ENCODE measurements around the gene TATDN2. TPM values are rescaled to one million over a fixed set of nuclear protein-coding genes. Genes with fewer than 3 reads are reported as not detected.

The TATDN2 gene
- total and polyA plus RNA-seq, 8 donors, result 29.1 to 42.1 (median 36.1) TPM

GRCh38 chr3:10310578-10310977 lies 62.3 kb downstream of the TATDN2 start:
- TF ChIP-seq CTCF (IDR thresholded peaks at IDR 0.05), result no peak
- ATAC-seq (no peak), DNase-seq (no peak)
- peak overlapping the region in 1 of 2 donors; percentile 41 for H3K27ac ChIP-seq
- H3K27me3 ChIP-seq, result no peaks in the 10 kb centered on the region
- H3K9me3 ChIP-seq, result no peaks in the 10 kb centered on the region
- intact Hi-C loops (cut with DNase I), result no loop called here
- peaks cover 7 to 99% of the 10 kb centered on the region in 2 donors for H3K36me3 ChIP-seq
- peaks cover 0 to 10% of the 10 kb centered on the region in 2 donors for H3K4me1 ChIP-seq
- H3K4me3 ChIP-seq, result no peak overlapping the region

DNA sequence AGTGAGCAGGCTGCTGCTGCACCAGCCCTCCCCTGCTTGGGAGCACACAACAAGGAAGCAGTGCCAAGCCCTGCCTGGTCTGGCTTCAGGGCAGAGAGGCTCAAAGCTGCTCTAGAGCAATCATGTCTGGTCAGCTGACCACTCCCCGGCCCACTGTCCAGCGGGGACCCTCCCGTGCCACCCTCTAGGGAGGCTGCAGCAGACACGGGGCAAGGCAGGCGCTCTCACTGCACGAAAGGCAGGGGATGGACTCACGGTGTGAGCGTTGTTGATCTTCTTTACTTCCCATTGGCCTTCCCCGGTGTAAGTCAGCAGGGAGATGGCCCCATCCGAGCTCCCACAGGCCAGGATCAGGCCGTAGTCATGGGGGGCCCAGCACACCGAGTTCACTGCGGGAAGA lies 63.5 kb downstream of the TATDN2 start:
- TF ChIP-seq CTCF (IDR thresholded peaks at IDR 0.05), result no peak
- H3K27me3 ChIP-seq, result no peaks in the 10 kb centered on the region
- no peak overlapping the region for H3K27ac ChIP-seq
- peaks cover 0 to 10% of the 10 kb centered on the region in 2 donors for H3K4me1 ChIP-seq
- DNase-seq (no peak), ATAC-seq (no peak)
- H3K4me3 ChIP-seq, result no peak overlapping the region
- H3K9me3 ChIP-seq, result no peaks in the 10 kb centered on the region
- intact Hi-C loops (cut with DNase I), result no loop called here
- peaks cover 12 to 99% of the 10 kb centered on the region in 2 donors for H3K36me3 ChIP-seq

DNA sequence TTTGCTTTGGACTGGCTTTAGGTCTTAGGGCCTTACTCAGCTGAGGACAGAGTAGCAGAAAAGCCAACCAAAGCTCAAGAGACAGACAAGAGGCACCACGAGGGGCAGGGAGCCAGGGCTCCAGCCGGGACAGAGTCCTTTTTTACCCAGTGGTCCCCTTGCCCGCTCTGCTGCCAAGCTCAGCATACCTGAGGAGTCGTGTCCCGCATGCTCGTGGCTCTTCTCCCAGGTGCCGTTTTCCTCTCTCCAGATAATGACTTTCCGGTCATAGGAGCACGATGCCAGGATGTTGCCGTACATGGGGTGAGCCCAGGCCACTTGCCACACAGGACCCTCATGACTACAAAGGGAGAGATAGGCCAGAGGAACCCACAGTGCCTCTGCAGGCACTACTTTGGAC lies 64.1 kb downstream of the TATDN2 start:
- no peak for ATAC-seq
- no peak for TF ChIP-seq CTCF (IDR thresholded peaks at IDR 0.05)
- intact Hi-C loops (cut with DNase I), result no loop called here
- no peaks in the 10 kb centered on the region for H3K9me3 ChIP-seq
- DNase-seq, result no peak
- no peaks in the 10 kb centered on the region for H3K27me3 ChIP-seq
- no peak overlapping the region for H3K4me3 ChIP-seq
- peaks cover 12 to 99% of the 10 kb centered on the region in 2 donors for H3K36me3 ChIP-seq
- H3K4me1 ChIP-seq, result peaks cover 0 to 10% of the 10 kb centered on the region in 2 donors
- peak overlapping the region in 1 of 2 donors; percentile 13 for H3K27ac ChIP-seq

DNA sequence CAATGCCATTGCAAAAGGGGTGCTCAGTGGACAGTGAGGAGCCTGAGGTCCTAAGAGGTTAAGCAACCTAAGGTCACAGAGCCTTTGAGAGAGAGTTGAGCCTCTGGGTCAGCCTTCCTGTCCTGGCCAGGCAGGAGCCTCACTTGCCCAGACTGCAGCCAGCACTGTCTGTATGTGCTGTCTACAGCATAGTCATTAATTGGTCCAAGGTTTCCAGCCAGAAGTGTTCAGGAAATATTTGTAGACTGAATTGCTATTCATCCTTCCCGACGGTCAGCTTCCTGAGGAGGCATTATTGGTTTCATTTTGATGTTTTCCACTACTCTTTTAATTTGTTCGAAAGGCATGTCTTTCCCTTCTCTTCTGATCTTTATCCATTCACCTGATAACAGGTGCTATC lies 64.6 kb downstream of the TATDN2 start:
- H3K27me3 ChIP-seq, result no peaks in the 10 kb centered on the region
- peaks cover 12 to 99% of the 10 kb centered on the region in 2 donors for H3K36me3 ChIP-seq
- intact Hi-C loops (cut with DNase I), result no loop called here
- no peak overlapping the region for H3K4me3 ChIP-seq
- no peak overlapping the region for H3K27ac ChIP-seq
- peaks cover 0 to 11% of the 10 kb centered on the region in 2 donors for H3K4me1 ChIP-seq
- DNase-seq (no peak), ATAC-seq (no peak)
- no peaks in the 10 kb centered on the region for H3K9me3 ChIP-seq
- TF ChIP-seq CTCF (IDR thresholded peaks at IDR 0.05), result no peak

DNA sequence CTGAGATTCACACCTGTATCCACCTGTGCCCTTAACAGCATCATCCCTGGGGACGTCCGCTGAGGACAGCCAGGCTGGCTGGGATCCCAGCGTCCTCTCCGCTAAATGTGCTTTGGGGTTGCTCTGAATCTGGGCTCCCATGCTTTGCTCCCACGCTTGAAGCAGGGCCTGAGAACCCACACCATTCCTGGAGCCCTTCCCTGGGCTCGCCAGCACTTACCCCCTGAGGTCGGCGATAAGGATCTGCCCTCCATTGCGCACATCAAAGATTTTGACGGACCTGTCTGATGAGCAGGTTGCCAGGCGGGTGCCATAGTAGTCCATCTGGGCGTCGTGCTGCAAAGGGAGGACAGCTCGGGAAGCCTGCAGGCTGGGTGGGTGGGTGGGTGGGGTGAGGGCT lies 66.8 kb downstream of the TATDN2 start:
- no peak for TF ChIP-seq CTCF (IDR thresholded peaks at IDR 0.05)
- peaks cover 14 to 89% of the 10 kb centered on the region in 2 donors for H3K36me3 ChIP-seq
- DNase-seq (no peak), ATAC-seq (no peak)
- H3K27me3 ChIP-seq, result no peaks in the 10 kb centered on the region
- intact Hi-C loops (cut with DNase I), result no loop called here
- no peaks in the 10 kb centered on the region for H3K9me3 ChIP-seq
- H3K4me1 ChIP-seq, result peaks cover 7 to 24% of the 10 kb centered on the region in 2 donors
- no peak overlapping the region for H3K27ac ChIP-seq
- no peak overlapping the region for H3K4me3 ChIP-seq

Measured in left lung (tissue), 10 donors.